GM12864 (cell line): ENCODE data around the gene ZBTB38.

Source experiments
- DNase-seq: peaks from one replicate; pipeline ENCODE4 v3.0.0-alpha.2; 2011; ENCODE audit warnings: low read depth
- H3K4me3 ChIP-seq: 2 replicates; pipeline ENCODE4 v1.5.1; 2011; ENCODE audit warnings: mild to moderate bottlenecking, low read depth, low read length, control low read depth
- CTCF ChIP-seq: IDR thresholded peaks from 2 replicates; pipeline ENCODE4 v1.5.1; 2011; ENCODE audit warnings: low read depth, mild to moderate bottlenecking, moderate library complexity, low read length, control low read depth, inconsistent platforms; ENCODE audit errors: missing control alignments

ZBTB38 gene

GRCh38 chr3:141346418-141346817, 21.9 kb upstream of the ZBTB38 start:
- DNase-seq = no peak
- H3K4me3 ChIP-seq = no peak overlapping the region
- TF ChIP-seq CTCF = no peak

- no peak for DNase-seq
- TF ChIP-seq CTCF = no peak
- no peak overlapping the region for H3K4me3 ChIP-seq
Measured at GRCh38 chr3:141346839-141347238, 21.5 kb upstream of the ZBTB38 start.

DNA sequence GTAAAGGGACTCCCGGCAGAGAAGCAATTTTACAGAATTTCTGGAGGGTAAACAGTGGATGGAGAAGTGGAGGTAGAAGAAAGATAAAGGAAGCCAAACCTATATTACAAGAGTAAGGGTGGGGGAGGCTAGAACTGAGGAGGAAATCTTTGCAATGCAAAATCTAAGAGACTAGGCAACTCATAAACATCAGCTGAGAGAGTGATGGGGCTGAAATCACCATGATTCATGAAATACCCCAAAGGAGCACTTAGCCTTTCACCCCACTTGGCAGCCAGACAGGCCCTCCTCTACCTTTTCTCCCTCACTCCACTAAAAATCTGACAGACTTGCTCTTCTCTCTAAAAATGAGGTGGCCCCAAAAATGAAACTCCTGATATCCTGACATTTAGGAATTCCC, 19.5 kb upstream of the ZBTB38 start:
- H3K4me3 ChIP-seq = no peak overlapping the region
- TF ChIP-seq CTCF = no peak
- no peak for DNase-seq

DNA sequence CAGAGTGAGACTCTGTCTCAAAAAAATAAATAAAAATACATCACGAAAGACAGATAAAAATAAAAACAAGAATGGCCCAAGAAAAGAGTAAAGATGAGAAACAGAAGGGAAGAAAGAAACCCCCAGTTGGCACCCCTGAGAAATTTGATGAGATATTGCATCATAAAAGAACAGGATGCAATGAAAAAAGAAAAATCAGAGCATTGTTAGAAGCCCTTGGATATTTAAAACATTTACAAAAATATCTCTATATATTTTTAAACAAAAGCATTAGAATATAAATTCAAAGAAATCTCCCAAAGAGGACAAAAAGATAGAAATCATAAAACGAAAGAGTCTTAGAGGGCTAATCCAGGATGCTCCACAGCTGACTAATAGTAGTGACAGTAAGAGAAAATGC, 18.6 kb upstream of the ZBTB38 start:
- no peak for TF ChIP-seq CTCF
- DNase-seq = no peak
- H3K4me3 ChIP-seq = no peak overlapping the region

DNA sequence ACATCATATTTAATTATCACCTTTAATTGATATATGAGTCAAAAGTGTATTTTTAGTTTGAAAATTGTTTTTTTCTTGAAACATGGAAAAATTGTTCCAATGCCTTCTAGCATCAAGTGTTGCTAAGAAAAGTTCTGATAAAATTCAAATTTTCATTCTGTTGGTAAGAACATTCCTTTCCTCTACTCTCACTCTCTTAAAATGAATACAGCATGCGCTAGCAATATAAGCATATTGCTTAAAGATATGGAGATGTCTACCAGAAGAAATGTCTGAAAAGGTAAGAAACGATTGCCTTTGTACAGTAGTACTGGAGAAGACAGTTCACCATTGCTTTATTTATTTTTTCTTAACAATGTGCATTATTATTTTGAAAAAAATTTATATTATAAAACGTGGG, 17.6 kb upstream of the ZBTB38 start:
- no peak overlapping the region for H3K4me3 ChIP-seq
- no peak for DNase-seq
- no peak for TF ChIP-seq CTCF

- TF ChIP-seq CTCF = no peak
- no peak for DNase-seq
- H3K4me3 ChIP-seq = no peak overlapping the region
Measured at GRCh38 chr3:141352262-141352984, 15.9 kb upstream of the ZBTB38 start.

DNA sequence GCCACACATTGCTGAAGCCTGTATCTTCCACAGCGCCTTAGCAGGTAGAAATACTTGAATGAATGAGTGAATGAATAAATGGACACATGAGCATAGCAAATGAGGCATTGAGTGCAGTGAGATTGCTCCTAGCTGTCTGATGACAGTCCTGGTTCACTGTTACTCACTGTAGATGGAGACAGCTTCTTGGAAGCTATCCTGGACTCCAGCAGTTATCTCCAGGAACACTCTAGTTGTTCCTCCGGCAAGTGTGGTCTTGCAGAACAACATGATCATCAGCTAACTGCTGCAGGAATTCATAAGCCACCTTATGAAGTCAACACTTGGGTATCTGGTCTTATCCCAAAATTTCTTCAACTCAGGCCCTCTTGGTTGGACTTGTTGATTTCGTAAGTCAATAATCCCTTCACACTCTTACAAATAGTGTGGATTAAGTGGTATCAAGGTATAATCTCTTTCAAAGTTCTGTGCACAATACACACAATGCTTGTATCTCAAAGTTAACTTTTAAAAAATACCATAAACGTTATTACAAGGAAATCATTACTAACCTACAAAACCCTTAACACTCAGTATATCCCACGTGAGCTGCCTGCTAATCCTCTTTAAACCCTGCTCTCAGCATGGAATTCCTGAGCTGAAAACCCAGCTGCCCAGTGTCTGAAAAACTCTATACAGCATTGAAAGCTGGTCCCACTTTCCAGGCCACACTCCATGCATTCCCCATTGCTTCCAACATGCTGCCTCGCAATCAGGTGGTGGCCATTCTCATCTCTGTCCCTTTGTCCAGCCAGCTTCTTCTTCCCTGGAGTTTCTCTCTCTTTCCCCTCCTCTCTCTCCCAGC, 14.4 kb upstream of the ZBTB38 start:
- DNase-seq = no peak
- TF ChIP-seq CTCF = no peak
- no peak overlapping the region for H3K4me3 ChIP-seq
